Measurements from ENCODE around the gene CDH13.

DNA sequence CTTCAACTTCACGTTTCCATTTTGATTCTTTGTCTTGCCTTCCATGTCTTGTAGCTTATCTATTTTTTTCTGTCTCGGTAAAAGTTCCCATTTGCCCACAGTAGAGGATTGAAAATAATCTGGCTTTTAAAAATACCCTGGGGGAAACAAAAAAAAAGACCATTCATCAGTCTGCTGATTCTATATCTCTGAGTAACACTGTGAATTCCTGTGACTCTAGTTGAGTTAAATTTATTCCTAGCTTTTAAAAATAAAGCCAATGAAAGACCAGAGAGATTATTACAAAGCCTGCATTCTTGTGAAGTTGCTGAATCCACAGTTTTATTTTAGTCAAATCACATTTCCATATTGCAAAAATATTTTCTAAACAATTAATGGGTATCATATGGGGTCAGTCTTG lies 532.3 kb downstream of the CDH13 start:
- no peak for TF ChIP-seq ZFP30 (CRISPR knock-in tag; IDR thresholded peaks at IDR 0.05)
- TF ChIP-seq, protein P1, sequence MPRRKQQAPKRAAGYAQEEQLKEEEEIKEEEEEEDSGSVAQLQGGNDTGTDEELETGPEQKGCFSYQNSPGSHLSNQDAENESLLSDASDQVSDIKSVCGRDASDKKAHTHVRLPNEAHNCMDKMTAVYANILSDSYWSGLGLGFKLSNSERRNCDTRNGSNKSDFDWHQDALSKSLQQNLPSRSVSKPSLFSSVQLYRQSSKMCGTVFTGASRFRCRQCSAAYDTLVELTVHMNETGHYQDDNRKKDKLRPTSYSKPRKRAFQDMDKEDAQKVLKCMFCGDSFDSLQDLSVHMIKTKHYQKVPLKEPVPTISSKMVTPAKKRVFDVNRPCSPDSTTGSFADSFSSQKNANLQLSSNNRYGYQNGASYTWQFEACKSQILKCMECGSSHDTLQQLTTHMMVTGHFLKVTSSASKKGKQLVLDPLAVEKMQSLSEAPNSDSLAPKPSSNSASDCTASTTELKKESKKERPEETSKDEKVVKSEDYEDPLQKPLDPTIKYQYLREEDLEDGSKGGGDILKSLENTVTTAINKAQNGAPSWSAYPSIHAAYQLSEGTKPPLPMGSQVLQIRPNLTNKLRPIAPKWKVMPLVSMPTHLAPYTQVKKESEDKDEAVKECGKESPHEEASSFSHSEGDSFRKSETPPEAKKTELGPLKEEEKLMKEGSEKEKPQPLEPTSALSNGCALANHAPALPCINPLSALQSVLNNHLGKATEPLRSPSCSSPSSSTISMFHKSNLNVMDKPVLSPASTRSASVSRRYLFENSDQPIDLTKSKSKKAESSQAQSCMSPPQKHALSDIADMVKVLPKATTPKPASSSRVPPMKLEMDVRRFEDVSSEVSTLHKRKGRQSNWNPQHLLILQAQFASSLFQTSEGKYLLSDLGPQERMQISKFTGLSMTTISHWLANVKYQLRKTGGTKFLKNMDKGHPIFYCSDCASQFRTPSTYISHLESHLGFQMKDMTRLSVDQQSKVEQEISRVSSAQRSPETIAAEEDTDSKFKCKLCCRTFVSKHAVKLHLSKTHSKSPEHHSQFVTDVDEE (CRISPR knock-in tag; IDR thresholded peaks at IDR 0.05) = no peak
- TF ChIP-seq ZNF8 (CRISPR knock-in tag; IDR thresholded peaks at IDR 0.05) = no peak
- TF ChIP-seq PPARA (CRISPR knock-in tag; IDR thresholded peaks at IDR 0.05; ENCODE audit: borderline replicate concordance) = no peak
- TF ChIP-seq, protein P2, sequence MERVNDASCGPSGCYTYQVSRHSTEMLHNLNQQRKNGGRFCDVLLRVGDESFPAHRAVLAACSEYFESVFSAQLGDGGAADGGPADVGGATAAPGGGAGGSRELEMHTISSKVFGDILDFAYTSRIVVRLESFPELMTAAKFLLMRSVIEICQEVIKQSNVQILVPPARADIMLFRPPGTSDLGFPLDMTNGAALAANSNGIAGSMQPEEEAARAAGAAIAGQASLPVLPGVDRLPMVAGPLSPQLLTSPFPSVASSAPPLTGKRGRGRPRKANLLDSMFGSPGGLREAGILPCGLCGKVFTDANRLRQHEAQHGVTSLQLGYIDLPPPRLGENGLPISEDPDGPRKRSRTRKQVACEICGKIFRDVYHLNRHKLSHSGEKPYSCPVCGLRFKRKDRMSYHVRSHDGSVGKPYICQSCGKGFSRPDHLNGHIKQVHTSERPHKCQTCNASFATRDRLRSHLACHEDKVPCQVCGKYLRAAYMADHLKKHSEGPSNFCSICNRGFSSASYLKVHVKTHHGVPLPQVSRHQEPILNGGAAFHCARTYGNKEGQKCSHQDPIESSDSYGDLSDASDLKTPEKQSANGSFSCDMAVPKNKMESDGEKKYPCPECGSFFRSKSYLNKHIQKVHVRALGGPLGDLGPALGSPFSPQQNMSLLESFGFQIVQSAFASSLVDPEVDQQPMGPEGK (CRISPR knock-in tag; IDR thresholded peaks at IDR 0.05; ENCODE audit: borderline replicate concordance) = no peak
- TF ChIP-seq, protein P3, sequence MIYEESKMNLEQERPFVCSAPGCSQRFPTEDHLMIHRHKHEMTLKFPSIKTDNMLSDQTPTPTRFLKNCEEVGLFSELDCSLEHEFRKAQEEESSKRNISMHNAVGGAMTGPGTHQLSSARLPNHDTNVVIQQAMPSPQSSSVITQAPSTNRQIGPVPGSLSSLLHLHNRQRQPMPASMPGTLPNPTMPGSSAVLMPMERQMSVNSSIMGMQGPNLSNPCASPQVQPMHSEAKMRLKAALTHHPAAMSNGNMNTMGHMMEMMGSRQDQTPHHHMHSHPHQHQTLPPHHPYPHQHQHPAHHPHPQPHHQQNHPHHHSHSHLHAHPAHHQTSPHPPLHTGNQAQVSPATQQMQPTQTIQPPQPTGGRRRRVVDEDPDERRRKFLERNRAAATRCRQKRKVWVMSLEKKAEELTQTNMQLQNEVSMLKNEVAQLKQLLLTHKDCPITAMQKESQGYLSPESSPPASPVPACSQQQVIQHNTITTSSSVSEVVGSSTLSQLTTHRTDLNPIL (CRISPR knock-in tag; IDR thresholded peaks at IDR 0.05; ENCODE audit: low read depth) = no peak
- no peak for TF ChIP-seq TOX (CRISPR knock-in tag; IDR thresholded peaks at IDR 0.05; ENCODE audit: borderline replicate concordance)

All from SK-N-SH treated with all-trans-retinoic acid at 6 μM for 48 hours (cell line).